Thoracic aorta (tissue), 2 donors: ENCODE data around the gene LRCOL1. TPM values are rescaled to one million over a fixed set of nuclear protein-coding genes. Genes with fewer than 3 reads are reported as not detected.

Source experiments
- ATAC-seq: fragments of 150-250 bp; one replicate; pipeline ENCODE4 v1.8.0; 2017; ENCODE audit warnings: low read depth; ENCODE audit not compliant: insufficient number of reproducible peaks, low FRiP score
- DNase-seq: peaks from one replicate; pipeline ENCODE4 v3.0.0-alpha.2; 2020; ENCODE audit warnings: low spot score
- H3K27ac ChIP-seq, 2 donors: fragments of 200-600 bp; sonication (generic); 1 replicate in 1 of 2; 2 replicates in 1 of 2; pipeline ENCODE4 v1.5.1; 2016; ENCODE audit warnings: mild to moderate bottlenecking in 2 of 2, moderate library complexity in 2 of 2
- H3K27me3 ChIP-seq: fragments of 200-600 bp; sonication (generic); replicated peaks from 2 replicates; pipeline ENCODE4 v1.6.0; 2016; ENCODE audit warnings: mild to moderate bottlenecking; ENCODE audit not compliant: insufficient read depth
- H3K36me3 ChIP-seq: fragments of 200-600 bp; sonication (generic); one replicate; pipeline ENCODE4 v1.5.1; 2016
- H3K4me1 ChIP-seq, 2 donors: fragments of 200-600 bp; sonication (generic); 1 replicate in 1 of 2; 2 replicates in 1 of 2; pipeline versions ENCODE4 v1.5.1 to v1.6.0; 2016; ENCODE audit warnings: low read depth in 2 of 2, mild to moderate bottlenecking in 1 of 2; ENCODE audit not compliant: control insufficient read depth in 1 of 2
- H3K4me3 ChIP-seq: fragments of 200-600 bp; sonication (generic); 2 replicates; pipeline ENCODE4 v1.5.1; 2016; ENCODE audit warnings: mild to moderate bottlenecking
- H3K9me3 ChIP-seq: fragments of 200-600 bp; sonication (generic); 2 replicates; pipeline ENCODE4 v1.5.1; 2016
- total RNA-seq, 2 donors: library from RNA; depleted of rRNA; stranded (reverse); fragments of >200 nt; gene quantifications; one replicate each; pipeline versions ENCODE4 v1.1.0 to v1.2.3, GENCODE V29; 2016
- TF ChIP-seq, protein P1 (sequence below): fragments of 200-600 bp; sonication (generic); IDR thresholded peaks from one replicate; pipeline ENCODE4 v1.5.1; 2019; ENCODE audit warnings: antibody characterized with exemption

Gene LRCOL1
- total RNA-seq, 2 donors from 2014 or later: not detected

DNA sequence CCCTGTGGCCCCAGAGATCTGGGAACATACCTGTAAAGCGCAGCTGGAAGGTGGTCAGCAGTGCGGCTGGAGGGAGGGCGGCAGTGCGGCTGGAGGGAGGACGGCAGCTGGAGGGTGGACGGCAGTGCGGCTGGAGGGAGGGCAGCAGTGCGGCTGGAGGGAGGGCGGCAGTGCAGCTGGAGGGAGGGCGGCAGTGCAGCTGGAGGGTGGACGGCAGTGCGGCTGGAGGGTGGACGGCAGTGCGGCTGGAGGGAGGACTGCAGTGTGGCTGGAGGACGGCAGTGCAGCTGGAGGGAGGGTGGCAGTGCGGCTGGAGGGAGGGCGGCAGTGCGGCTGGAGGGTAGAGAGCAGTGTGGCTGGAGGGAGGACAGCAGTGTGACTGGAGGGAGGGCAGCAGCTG, 23.5 kb downstream of the LRCOL1 start:
- ATAC-seq (no peak), DNase-seq (no peak)
- Histone ChIP-seq H3K27me3 (no peaks in the 10 kb centered on the region), H3K36me3 (no peaks in the 10 kb centered on the region), H3K4me1 (no peaks in the 10 kb centered on the region), H3K27ac (no peak overlapping the region), H3K4me3 (no peak overlapping the region), H3K9me3 (no peaks in the 10 kb centered on the region)
- TF ChIP-seq, protein P1, sequence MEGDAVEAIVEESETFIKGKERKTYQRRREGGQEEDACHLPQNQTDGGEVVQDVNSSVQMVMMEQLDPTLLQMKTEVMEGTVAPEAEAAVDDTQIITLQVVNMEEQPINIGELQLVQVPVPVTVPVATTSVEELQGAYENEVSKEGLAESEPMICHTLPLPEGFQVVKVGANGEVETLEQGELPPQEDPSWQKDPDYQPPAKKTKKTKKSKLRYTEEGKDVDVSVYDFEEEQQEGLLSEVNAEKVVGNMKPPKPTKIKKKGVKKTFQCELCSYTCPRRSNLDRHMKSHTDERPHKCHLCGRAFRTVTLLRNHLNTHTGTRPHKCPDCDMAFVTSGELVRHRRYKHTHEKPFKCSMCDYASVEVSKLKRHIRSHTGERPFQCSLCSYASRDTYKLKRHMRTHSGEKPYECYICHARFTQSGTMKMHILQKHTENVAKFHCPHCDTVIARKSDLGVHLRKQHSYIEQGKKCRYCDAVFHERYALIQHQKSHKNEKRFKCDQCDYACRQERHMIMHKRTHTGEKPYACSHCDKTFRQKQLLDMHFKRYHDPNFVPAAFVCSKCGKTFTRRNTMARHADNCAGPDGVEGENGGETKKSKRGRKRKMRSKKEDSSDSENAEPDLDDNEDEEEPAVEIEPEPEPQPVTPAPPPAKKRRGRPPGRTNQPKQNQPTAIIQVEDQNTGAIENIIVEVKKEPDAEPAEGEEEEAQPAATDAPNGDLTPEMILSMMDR: no peak

DNA sequence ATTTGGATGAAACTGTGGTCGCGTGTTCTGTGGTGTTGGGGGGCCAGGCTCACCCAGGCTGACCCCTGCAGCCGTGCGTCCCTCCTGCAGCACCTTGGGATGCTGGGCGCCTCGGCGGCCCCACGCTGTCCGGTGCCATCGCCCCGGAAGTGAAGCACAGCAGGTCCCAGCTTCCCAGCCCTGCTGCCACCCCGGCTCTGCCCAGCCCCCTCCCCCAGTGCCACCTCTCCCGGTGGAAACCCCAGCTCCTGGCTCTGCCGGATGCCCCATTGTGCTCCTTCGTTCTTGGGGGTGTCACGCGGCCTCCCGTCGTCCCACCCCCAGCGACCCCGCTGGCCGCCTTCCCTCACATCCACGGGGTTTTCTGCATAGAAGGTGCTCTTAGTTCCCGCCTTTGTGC, 25.2 kb downstream of the LRCOL1 start:
- DNase-seq: no peak
- H3K4me1 ChIP-seq: no peaks in the 10 kb centered on the region
- no peaks in the 10 kb centered on the region for H3K36me3 ChIP-seq
- TF ChIP-seq, protein P1: no peak
- H3K4me3 ChIP-seq: no peak overlapping the region
- H3K27ac ChIP-seq: no peak overlapping the region
- H3K9me3 ChIP-seq: no peaks in the 10 kb centered on the region
- no peak for ATAC-seq
- no peaks in the 10 kb centered on the region for H3K27me3 ChIP-seq

DNA sequence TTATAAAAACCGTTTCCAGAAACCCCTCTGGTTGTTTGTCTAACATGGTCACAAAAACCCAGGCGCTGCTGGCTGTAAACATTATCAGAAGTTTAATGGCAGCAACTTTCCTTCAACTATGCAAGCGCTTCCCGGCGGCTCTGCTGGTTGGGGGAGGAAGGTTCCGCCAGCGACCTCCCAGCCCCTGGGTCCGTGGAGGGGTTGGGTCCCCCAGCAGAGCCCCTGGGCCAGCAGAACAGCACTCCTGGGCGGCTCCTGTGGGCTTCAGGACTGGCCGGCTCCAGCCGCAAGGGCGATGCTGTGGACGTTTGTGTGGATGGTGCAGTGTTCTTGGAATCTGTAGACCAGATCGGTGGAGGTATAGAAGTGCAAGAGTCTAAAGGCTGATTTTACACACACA, 26.0 kb downstream of the LRCOL1 start:
- H3K9me3 ChIP-seq: no peaks in the 10 kb centered on the region
- peaks cover 2% of the 10 kb centered on the region for H3K36me3 ChIP-seq
- DNase-seq (no peak), ATAC-seq (no peak)
- H3K27me3 ChIP-seq: no peaks in the 10 kb centered on the region
- no peak overlapping the region for H3K4me3 ChIP-seq
- H3K4me1 ChIP-seq: no peaks in the 10 kb centered on the region
- H3K27ac ChIP-seq: no peak overlapping the region
- TF ChIP-seq, protein P1: no peak

DNA sequence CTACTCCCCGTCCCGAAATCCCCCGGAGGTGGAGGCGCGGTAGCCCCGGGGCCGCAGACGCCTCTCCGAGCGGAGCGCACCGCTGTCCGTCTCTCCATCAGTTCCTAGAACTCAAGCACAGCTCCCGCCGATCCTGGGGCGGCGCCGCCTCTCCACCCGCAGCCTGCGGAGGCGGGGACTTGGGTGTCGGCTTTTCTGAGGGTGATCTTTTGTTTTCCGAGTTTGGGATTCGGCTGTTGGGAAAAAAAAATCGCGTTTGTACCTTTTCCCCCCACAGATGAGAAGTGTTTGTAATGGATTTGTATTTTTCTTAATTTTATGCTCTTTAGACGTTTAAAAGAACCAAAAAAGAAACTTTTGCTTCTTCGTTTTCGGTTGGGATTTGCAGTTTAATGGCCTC, 26.6 kb downstream of the LRCOL1 start:
- no peak for DNase-seq
- H3K4me1 ChIP-seq: no peaks in the 10 kb centered on the region
- H3K36me3 ChIP-seq: peaks cover 2% of the 10 kb centered on the region
- no peak overlapping the region for H3K27ac ChIP-seq
- ATAC-seq: no peak
- no peaks in the 10 kb centered on the region for H3K9me3 ChIP-seq
- H3K27me3 ChIP-seq: no peaks in the 10 kb centered on the region
- no peak overlapping the region for H3K4me3 ChIP-seq
- TF ChIP-seq, protein P1: no peak

DNA sequence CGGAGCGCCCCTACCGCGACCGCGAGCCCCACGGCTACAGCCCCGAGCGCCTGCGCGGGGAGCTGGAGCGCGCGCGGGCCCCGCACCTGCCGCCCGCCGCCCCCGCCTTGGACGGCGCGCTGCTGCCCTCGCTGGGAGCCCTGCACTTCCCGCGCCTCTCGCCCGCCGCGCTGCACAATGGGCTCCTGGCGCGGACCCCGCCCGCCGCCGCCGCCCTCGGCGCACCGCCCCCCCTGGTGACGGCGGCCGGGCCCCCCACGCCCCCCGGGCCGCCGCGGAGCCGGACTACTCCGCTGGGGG, 27.0 kb downstream of the LRCOL1 start:
- Histone ChIP-seq H3K36me3 (peaks cover 2% of the 10 kb centered on the region), H3K27ac (no peak overlapping the region), H3K4me1 (no peaks in the 10 kb centered on the region), H3K4me3 (no peak overlapping the region), H3K27me3 (no peaks in the 10 kb centered on the region), H3K9me3 (no peaks in the 10 kb centered on the region)
- ATAC-seq (no peak), DNase-seq (no peak)
- TF ChIP-seq, protein P1: no peak
